ENCODE data around the gene KCND2.

The KCND2 gene

DNA sequence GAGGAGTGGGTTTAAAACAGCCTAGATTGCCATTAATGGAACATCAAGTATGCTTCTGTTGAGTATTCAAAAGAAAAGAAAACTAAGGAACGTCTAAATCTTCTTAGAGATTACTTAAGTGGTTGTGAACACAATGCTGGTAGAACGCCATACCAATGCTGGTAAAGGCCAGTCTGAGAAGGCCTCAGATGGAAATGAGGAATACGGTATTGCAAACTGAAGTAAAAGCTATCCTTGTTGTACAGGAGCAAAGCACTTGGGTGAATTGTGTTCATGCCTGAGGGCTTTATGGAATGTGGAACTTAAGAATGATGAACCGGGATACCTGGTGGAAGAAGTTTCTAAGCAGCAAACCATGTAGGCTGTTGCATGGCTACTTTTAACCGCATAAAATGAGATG is 208.0 kb downstream of the KCND2 start:
- no peak overlapping the region for H3K4me3 ChIP-seq (ENCODE audit: control insufficient read depth, low read depth, low read length)
- TF ChIP-seq CTCF (conservative IDR thresholded peaks at IDR 0.05; ENCODE audit: control insufficient read depth, insufficient read depth, low read depth, low read length) = no peak
- DNase-seq (ENCODE audit: low read depth) = no peak

GRCh38 chr7:120486164-120486563 is 213.2 kb downstream of the KCND2 start:
- TF ChIP-seq CTCF (conservative IDR thresholded peaks at IDR 0.05; ENCODE audit: control insufficient read depth, insufficient read depth, low read depth, low read length) = no peak

GRCh38 chr7:120502132-120502531 is 229.2 kb downstream of the KCND2 start:
- no peak overlapping the region for H3K4me3 ChIP-seq (ENCODE audit: control insufficient read depth, low read depth, low read length)
- TF ChIP-seq CTCF (conservative IDR thresholded peaks at IDR 0.05; ENCODE audit: control insufficient read depth, insufficient read depth, low read depth, low read length) = no peak
- no peak for DNase-seq (ENCODE audit: low read depth)

More at GRCh38 chr7:120486164-120486563, 213.2 kb downstream of the KCND2 start:
- DNase-seq (ENCODE audit: low read depth) = peak; percentile 10
- no peak overlapping the region for H3K4me3 ChIP-seq (ENCODE audit: control insufficient read depth, low read depth, low read length)

DNA sequence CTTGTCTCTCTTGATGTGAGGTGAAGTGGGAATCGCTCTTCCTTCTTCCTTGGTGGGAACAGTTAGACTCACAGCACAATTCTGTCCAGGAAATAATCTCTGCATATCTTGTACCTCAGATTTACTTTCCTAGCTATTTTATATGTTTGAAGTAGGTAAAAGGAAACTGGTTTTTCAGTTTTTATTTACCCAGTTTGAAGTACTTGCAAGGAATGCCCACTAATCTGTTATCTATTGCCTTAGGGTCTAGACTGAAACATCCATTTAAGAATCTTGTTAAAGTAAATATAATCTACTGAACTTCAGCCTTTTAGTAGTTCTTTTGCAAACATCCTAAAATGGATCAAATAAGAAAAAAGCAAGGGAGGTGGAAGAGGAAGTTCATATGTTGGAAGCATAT is 229.8 kb downstream of the KCND2 start:
- no peak for TF ChIP-seq CTCF (conservative IDR thresholded peaks at IDR 0.05; ENCODE audit: control insufficient read depth, insufficient read depth, low read depth, low read length)
- no peak overlapping the region for H3K4me3 ChIP-seq (ENCODE audit: control insufficient read depth, low read depth, low read length)

GRCh38 chr7:120504386-120504785 is 231.4 kb downstream of the KCND2 start:
- TF ChIP-seq CTCF (conservative IDR thresholded peaks at IDR 0.05; ENCODE audit: control insufficient read depth, insufficient read depth, low read depth, low read length) = no peak

More for the DNA sequence above, 229.8 kb downstream of the KCND2 start:
- DNase-seq (ENCODE audit: low read depth) = no peak

DNA sequence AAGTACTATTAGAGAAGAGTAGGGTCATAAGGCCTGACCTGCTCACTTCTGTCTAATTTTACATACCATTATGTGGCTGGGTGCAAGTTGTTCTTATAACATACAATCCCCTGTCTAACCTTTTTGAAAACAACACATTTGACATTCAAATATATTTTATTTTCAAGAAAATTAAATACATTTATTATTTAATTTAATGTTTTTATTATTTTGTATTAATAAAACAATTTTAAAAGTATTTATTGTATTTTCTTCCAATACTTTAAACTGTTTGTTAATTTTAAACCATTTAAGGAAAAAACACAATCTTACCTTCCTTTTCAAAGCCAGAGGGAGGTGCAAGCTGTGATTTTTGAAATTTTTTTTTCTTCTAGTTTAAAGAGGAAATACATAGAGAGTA is 232.8 kb downstream of the KCND2 start:
- DNase-seq (ENCODE audit: low read depth) = no peak
- no peak for TF ChIP-seq CTCF (conservative IDR thresholded peaks at IDR 0.05; ENCODE audit: control insufficient read depth, insufficient read depth, low read depth, low read length)
- no peak overlapping the region for H3K4me3 ChIP-seq (ENCODE audit: control insufficient read depth, low read depth, low read length)

More at GRCh38 chr7:120504386-120504785, 231.4 kb downstream of the KCND2 start:
- no peak for DNase-seq (ENCODE audit: low read depth)
- no peak overlapping the region for H3K4me3 ChIP-seq (ENCODE audit: control insufficient read depth, low read depth, low read length)

- TF ChIP-seq CTCF (conservative IDR thresholded peaks at IDR 0.05; ENCODE audit: control insufficient read depth, insufficient read depth, low read depth, low read length) = no peak
- H3K4me3 ChIP-seq (ENCODE audit: control insufficient read depth, low read depth, low read length) = no peak overlapping the region
- DNase-seq (ENCODE audit: low read depth) = no peak
Measured at GRCh38 chr7:120512701-120513100, 239.7 kb downstream of the KCND2 start.

Measured in fibroblast of mammary gland (primary cell).